Measurements from ENCODE around the gene ATP1B3.

The ATP1B3 gene

GRCh38 chr3:141859651-141860050 is 16.8 kb upstream of the ATP1B3 start:
- no peak overlapping the region for H3K4me3 ChIP-seq (ENCODE audit: control insufficient read depth in 1 of 7, extremely low read depth in 1 of 7, insufficient read depth in 4 of 7, low read depth in 2 of 7, low read length in 6 of 7)
- no peak for DNase-seq
- WGBS (ENCODE audit: insufficient coverage): 97% methylated on average over 3 of the region's 4 CpGs
- ChIA-PET POLR2A (no interaction called here), CTCF (interaction anchor here (0.6 to 2.2 kb wide), 5 partner anchors 9 to 121 kb away, joined by 3 to 8 read pairs (median 4); no protein-coding TSS in a partner anchor)
- no peak overlapping the region for H3K27ac ChIP-seq (ENCODE audit: insufficient read depth in 1 of 2, low read depth in 1 of 2, low read length in 2 of 2, poor library complexity in 1 of 2, severe bottlenecking in 2 of 2)
- H3K9me3 ChIP-seq (ENCODE audit: control extremely low read depth in 1 of 5, control insufficient read depth in 4 of 5, insufficient read depth in 2 of 5, low read depth in 1 of 5, low read length in 4 of 5): no peaks in the 10 kb centered on the region
- no peaks in the 10 kb centered on the region for H3K27me3 ChIP-seq (replicated peaks in 2 of 5; ENCODE audit: control insufficient read depth in 4 of 5, insufficient read depth in 5 of 5, low read length in 4 of 5)
- H3K36me3 ChIP-seq (ENCODE audit: control insufficient read depth in 4 of 4, insufficient read depth in 4 of 4, low read length in 3 of 4): no peaks in the 10 kb centered on the region
- peaks cover 2 to 17% (median 6%) of the 10 kb centered on the region in 4 experiments for H3K4me1 ChIP-seq (ENCODE audit: control extremely low read depth in 1 of 4, control insufficient read depth in 4 of 4, insufficient read depth in 4 of 4, low read length in 3 of 4)

GRCh38 chr3:141860086-141860669 is 16.3 kb upstream of the ATP1B3 start:
- ChIA-PET CTCF (interaction anchor here (0.7 to 2.2 kb wide), 3 partner anchors 10 to 13 kb away, joined by 3 to 8 read pairs (median 4); no protein-coding TSS in a partner anchor), POLR2A (no interaction called here)
- Histone ChIP-seq H3K27me3 (replicated peaks in 2 of 5; ENCODE audit: control insufficient read depth in 4 of 5, insufficient read depth in 5 of 5, low read length in 4 of 5) (no peaks in the 10 kb centered on the region), H3K36me3 (ENCODE audit: control insufficient read depth in 4 of 4, insufficient read depth in 4 of 4, low read length in 3 of 4) (no peaks in the 10 kb centered on the region), H3K9me3 (ENCODE audit: control extremely low read depth in 1 of 5, control insufficient read depth in 4 of 5, insufficient read depth in 2 of 5, low read depth in 1 of 5, low read length in 4 of 5) (no peaks in the 10 kb centered on the region), H3K4me3 (ENCODE audit: control insufficient read depth in 1 of 7, extremely low read depth in 1 of 7, insufficient read depth in 4 of 7, low read depth in 2 of 7, low read length in 6 of 7) (no peak overlapping the region), H3K4me1 (ENCODE audit: control extremely low read depth in 1 of 4, control insufficient read depth in 4 of 4, insufficient read depth in 4 of 4, low read length in 3 of 4) (peaks cover 2 to 17% (median 6%) of the 10 kb centered on the region in 4 experiments), H3K27ac (ENCODE audit: insufficient read depth in 1 of 2, low read depth in 1 of 2, low read length in 2 of 2, poor library complexity in 1 of 2, severe bottlenecking in 2 of 2) (no peak overlapping the region)
- 68% methylated on average over 2 of the region's 2 CpGs for WGBS (ENCODE audit: insufficient coverage)
- no peak for DNase-seq

GRCh38 chr3:141860766-141861513 is 15.5 kb upstream of the ATP1B3 start:
- Histone ChIP-seq H3K27ac (ENCODE audit: insufficient read depth in 1 of 2, low read depth in 1 of 2, low read length in 2 of 2, poor library complexity in 1 of 2, severe bottlenecking in 2 of 2) (no peak overlapping the region), H3K36me3 (ENCODE audit: control insufficient read depth in 4 of 4, insufficient read depth in 4 of 4, low read length in 3 of 4) (no peaks in the 10 kb centered on the region), H3K4me1 (ENCODE audit: control extremely low read depth in 1 of 4, control insufficient read depth in 4 of 4, insufficient read depth in 4 of 4, low read length in 3 of 4) (peaks cover 2 to 17% (median 6%) of the 10 kb centered on the region in 4 experiments), H3K4me3 (ENCODE audit: control insufficient read depth in 1 of 7, extremely low read depth in 1 of 7, insufficient read depth in 4 of 7, low read depth in 2 of 7, low read length in 6 of 7) (no peak overlapping the region), H3K9me3 (ENCODE audit: control extremely low read depth in 1 of 5, control insufficient read depth in 4 of 5, insufficient read depth in 2 of 5, low read depth in 1 of 5, low read length in 4 of 5) (no peaks in the 10 kb centered on the region), H3K27me3 (replicated peaks in 2 of 5; ENCODE audit: control insufficient read depth in 4 of 5, insufficient read depth in 5 of 5, low read length in 4 of 5) (no peaks in the 10 kb centered on the region)
- CTCF ChIA-PET: interaction anchor here (0.9 to 2.2 kb wide), 4 partner anchors 11 to 14 kb away, joined by 4 to 8 read pairs (median 5); no protein-coding TSS in a partner anchor
- no peak for DNase-seq
- POLR2A ChIA-PET: no interaction called here
- 51% methylated on average over 5 of the region's 8 CpGs for WGBS (ENCODE audit: insufficient coverage)

DNA sequence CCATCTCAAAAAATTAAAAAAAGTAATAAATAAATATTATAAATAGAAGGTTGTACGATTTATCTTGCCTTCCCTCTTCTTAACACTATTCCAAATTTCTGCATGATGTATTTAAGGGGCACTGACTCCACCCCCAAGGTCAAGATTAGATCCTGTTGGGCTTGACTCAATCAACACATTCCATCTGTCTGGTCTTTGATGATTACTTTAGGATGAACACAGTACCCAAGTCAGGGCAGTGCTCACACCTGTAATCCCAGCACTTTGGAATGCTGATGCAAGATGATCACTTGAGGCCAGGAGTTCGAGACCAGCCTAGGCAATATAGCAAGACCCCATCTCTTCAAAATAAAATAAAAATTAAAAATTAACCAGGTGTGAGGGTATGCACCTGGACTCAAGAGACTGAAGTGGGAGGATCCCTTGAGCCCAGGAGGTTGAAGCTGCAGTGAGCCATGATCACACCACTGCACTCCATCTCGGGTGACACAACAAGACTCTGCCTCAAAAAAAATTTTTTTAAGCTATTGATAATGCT is 14.1 kb upstream of the ATP1B3 start:
- no CpG with 5 or more reads among the region's 3 CpGs for WGBS (ENCODE audit: insufficient coverage)
- no peaks in the 10 kb centered on the region for H3K27me3 ChIP-seq (replicated peaks in 2 of 5; ENCODE audit: control insufficient read depth in 4 of 5, insufficient read depth in 5 of 5, low read length in 4 of 5)
- no peak for DNase-seq
- H3K4me1 ChIP-seq (ENCODE audit: control extremely low read depth in 1 of 4, control insufficient read depth in 4 of 4, insufficient read depth in 4 of 4, low read length in 3 of 4): peaks cover 2 to 17% (median 6%) of the 10 kb centered on the region in 4 experiments
- H3K36me3 ChIP-seq (ENCODE audit: control insufficient read depth in 4 of 4, insufficient read depth in 4 of 4, low read length in 3 of 4): no peaks in the 10 kb centered on the region
- H3K27ac ChIP-seq (ENCODE audit: insufficient read depth in 1 of 2, low read depth in 1 of 2, low read length in 2 of 2, poor library complexity in 1 of 2, severe bottlenecking in 2 of 2): no peak overlapping the region
- ChIA-PET CTCF (interaction anchor here (1.2 to 1.7 kb wide), 4 partner anchors 13 to 18 kb away, joined by 3 to 6 read pairs (median 4); no protein-coding TSS in a partner anchor), POLR2A (no interaction called here)
- H3K9me3 ChIP-seq (ENCODE audit: control extremely low read depth in 1 of 5, control insufficient read depth in 4 of 5, insufficient read depth in 2 of 5, low read depth in 1 of 5, low read length in 4 of 5): no peaks in the 10 kb centered on the region
- no peak overlapping the region for H3K4me3 ChIP-seq (ENCODE audit: control insufficient read depth in 1 of 7, extremely low read depth in 1 of 7, insufficient read depth in 4 of 7, low read depth in 2 of 7, low read length in 6 of 7)

DNA sequence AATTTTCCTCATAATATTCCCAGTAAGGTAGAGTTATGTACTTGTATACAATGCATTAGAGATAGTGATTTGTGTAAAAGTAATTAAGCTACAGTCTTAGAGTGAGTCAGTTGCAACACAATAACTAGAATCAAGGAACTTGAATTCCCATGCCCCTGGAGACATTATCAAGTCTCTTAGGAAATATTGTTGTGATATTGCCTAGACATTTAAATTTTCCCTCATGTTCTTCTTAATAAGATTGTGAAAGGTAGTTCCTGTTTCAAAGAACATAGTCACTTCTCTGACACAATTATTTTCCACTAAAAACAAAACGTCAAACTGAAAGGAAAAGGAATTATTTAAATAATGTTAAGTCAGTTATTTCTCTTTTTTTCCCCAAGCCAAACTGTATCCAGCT is 13.0 kb upstream of the ATP1B3 start:
- no CpG with 5 or more reads among the region's 1 CpG for WGBS (ENCODE audit: insufficient coverage)
- peak in 2 of 3 donors; percentile 58 to 60 for DNase-seq
- H3K4me3 ChIP-seq (ENCODE audit: control insufficient read depth in 1 of 7, extremely low read depth in 1 of 7, insufficient read depth in 4 of 7, low read depth in 2 of 7, low read length in 6 of 7): peak overlapping the region in 2 of 7 experiments; percentile 8 to 20
- no peak overlapping the region for H3K27ac ChIP-seq (ENCODE audit: insufficient read depth in 1 of 2, low read depth in 1 of 2, low read length in 2 of 2, poor library complexity in 1 of 2, severe bottlenecking in 2 of 2)
- ChIA-PET CTCF (interaction anchor here (0.7 to 1.6 kb wide), 5 partner anchors 12 to 67 kb away, joined by 3 to 5 read pairs (median 3); no protein-coding TSS in a partner anchor), POLR2A (interaction anchor here (0.6 kb wide), 1 partner anchor 20 kb away, joined by 6 read pairs; no protein-coding TSS in a partner anchor)
- no peaks in the 10 kb centered on the region for H3K27me3 ChIP-seq (replicated peaks in 2 of 5; ENCODE audit: control insufficient read depth in 4 of 5, insufficient read depth in 5 of 5, low read length in 4 of 5)
- peaks cover 2 to 17% (median 6%) of the 10 kb centered on the region in 4 experiments for H3K4me1 ChIP-seq (ENCODE audit: control extremely low read depth in 1 of 4, control insufficient read depth in 4 of 4, insufficient read depth in 4 of 4, low read length in 3 of 4)
- H3K9me3 ChIP-seq (ENCODE audit: control extremely low read depth in 1 of 5, control insufficient read depth in 4 of 5, insufficient read depth in 2 of 5, low read depth in 1 of 5, low read length in 4 of 5): no peaks in the 10 kb centered on the region
- no peaks in the 10 kb centered on the region for H3K36me3 ChIP-seq (ENCODE audit: control insufficient read depth in 4 of 4, insufficient read depth in 4 of 4, low read length in 3 of 4)

DNA sequence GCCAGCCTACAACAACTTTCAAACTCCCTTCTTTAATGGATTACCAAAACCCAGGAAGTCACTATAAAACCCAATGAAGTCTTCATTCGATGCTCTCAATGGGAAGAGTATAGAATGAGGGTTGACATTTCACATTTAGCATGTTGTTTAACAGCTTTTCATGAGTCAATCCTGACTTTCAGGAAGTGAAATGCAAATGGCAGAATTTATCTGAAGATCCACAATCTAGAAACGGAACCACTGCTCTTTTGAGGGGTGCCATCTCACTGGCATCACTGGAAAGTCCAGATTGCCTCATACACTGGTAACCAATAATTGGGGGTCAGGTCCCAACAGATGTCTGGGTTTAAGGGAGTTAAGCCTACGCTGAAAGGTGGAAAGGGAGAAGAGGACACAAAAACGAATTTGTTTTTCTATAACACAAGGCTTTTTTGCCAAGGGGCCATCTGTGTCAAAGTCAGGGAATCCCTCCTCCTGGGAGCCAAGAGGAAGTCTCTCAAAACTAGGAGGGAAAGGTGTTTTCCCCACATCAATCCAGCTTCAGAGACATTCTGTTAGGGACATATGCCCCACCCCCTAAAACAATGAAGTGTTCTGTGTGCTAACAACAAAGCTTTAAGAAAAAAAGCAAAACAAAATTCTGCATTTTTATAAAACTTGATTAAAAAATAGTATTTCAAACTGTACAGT is 12.0 kb upstream of the ATP1B3 start:
- ChIA-PET POLR2A (no interaction called here), CTCF (interaction anchor here (0.8 kb wide), 1 partner anchor 68 kb away, joined by 3 read pairs; no protein-coding TSS in a partner anchor)
- Histone ChIP-seq H3K4me3 (ENCODE audit: control insufficient read depth in 1 of 7, extremely low read depth in 1 of 7, insufficient read depth in 4 of 7, low read depth in 2 of 7, low read length in 6 of 7) (no peak overlapping the region), H3K9me3 (ENCODE audit: control extremely low read depth in 1 of 5, control insufficient read depth in 4 of 5, insufficient read depth in 2 of 5, low read depth in 1 of 5, low read length in 4 of 5) (no peaks in the 10 kb centered on the region), H3K27me3 (replicated peaks in 2 of 5; ENCODE audit: control insufficient read depth in 4 of 5, insufficient read depth in 5 of 5, low read length in 4 of 5) (no peaks in the 10 kb centered on the region), H3K36me3 (ENCODE audit: control insufficient read depth in 4 of 4, insufficient read depth in 4 of 4, low read length in 3 of 4) (no peaks in the 10 kb centered on the region), H3K4me1 (ENCODE audit: control extremely low read depth in 1 of 4, control insufficient read depth in 4 of 4, insufficient read depth in 4 of 4, low read length in 3 of 4) (peaks cover 2 to 17% (median 6%) of the 10 kb centered on the region in 4 experiments), H3K27ac (ENCODE audit: insufficient read depth in 1 of 2, low read depth in 1 of 2, low read length in 2 of 2, poor library complexity in 1 of 2, severe bottlenecking in 2 of 2) (no peak overlapping the region)
- DNase-seq: no peak
- WGBS (ENCODE audit: insufficient coverage): 92% methylated on average over 4 of the region's 4 CpGs
